Neural progenitor cell (in vitro differentiated cells): ENCODE results near the gene SIL1. TPM values are rescaled to one million over a fixed set of nuclear protein-coding genes. Genes with fewer than 3 reads are reported as not detected.

ENCODE experiments used
- DNase-seq: peaks from one replicate; pipeline ENCODE4 v3.0.0-alpha.2; 2016; ENCODE audit warnings: low spot score
- H2AFZ ChIP-seq: fragments of 200-600 bp; sonication (generic); replicated peaks from 2 replicates; pipeline ENCODE4 v1.6.1; 2016; ENCODE audit warnings: antibody characterized with exemption
- H3F3A ChIP-seq: fragments of 200-600 bp; sonication (generic); 2 replicates; pipeline ENCODE4 v1.6.1; 2016; ENCODE audit warnings: antibody characterized with exemption, low read depth
- H3K27ac ChIP-seq: fragments of 200-600 bp; sonication (generic); 2 replicates; pipeline ENCODE4 v1.5.1; 2016; ENCODE audit warnings: mild to moderate bottlenecking
- H3K27me3 ChIP-seq: fragments of 200-600 bp; sonication (generic); 2 replicates; pipeline ENCODE4 v1.6.1; 2016; ENCODE audit warnings: mild to moderate bottlenecking, moderate library complexity
- H3K36me3 ChIP-seq: fragments of 200-600 bp; sonication (generic); 2 replicates; pipeline ENCODE4 v1.5.1; 2016
- H3K4me1 ChIP-seq: fragments of 200-600 bp; sonication (generic); 2 replicates; pipeline ENCODE4 v1.6.1; 2016; ENCODE audit warnings: mixed run types
- H3K4me2 ChIP-seq: fragments of 200-600 bp; sonication (generic); 2 replicates; pipeline ENCODE4 v1.6.1; 2016
- H3K4me3 ChIP-seq: fragments of 200-600 bp; sonication (generic); 2 replicates; pipeline ENCODE4 v1.5.1; 2016
- H3K79me2 ChIP-seq: fragments of 200-600 bp; sonication (generic); 2 replicates; pipeline ENCODE4 v1.6.1; 2016; ENCODE audit warnings: low read depth
- H3K9ac ChIP-seq: fragments of 200-600 bp; sonication (generic); 2 replicates; pipeline ENCODE4 v1.6.1; 2016
- H3K9me3 ChIP-seq: fragments of 200-600 bp; sonication (generic); 2 replicates; pipeline ENCODE4 v1.5.1; 2016; ENCODE audit warnings: low read depth
- H4K20me1 ChIP-seq: fragments of 200-600 bp; sonication (generic); 2 replicates; pipeline ENCODE4 v1.6.1; 2016; ENCODE audit warnings: low read depth
- H3K27ac Mint-ChIP-seq: 3 replicates; pipeline ENCODE4 v1.8.0; 2021; ENCODE audit warnings: mixed read lengths
- H3K27me3 Mint-ChIP-seq: 2 replicates; pipeline ENCODE4 v1.8.0; 2022; ENCODE audit warnings: low read depth, mild to moderate bottlenecking, inconsistent platforms, moderate library complexity, mixed read lengths; ENCODE audit not compliant: insufficient read depth
- H3K36me3 Mint-ChIP-seq: 3 replicates; pipeline ENCODE4 v1.8.0; 2021; ENCODE audit warnings: mixed read lengths
- H3K4me1 Mint-ChIP-seq: 3 replicates; pipeline ENCODE4 v1.8.0; 2021; ENCODE audit warnings: mixed read lengths
- H3K4me3 Mint-ChIP-seq: 3 replicates; pipeline ENCODE4 v1.8.0; 2021; ENCODE audit warnings: mild to moderate bottlenecking, moderate library complexity, mixed read lengths
- H3K9me3 Mint-ChIP-seq: 3 replicates; pipeline ENCODE4 v1.8.0; 2020; ENCODE audit warnings: mixed read lengths
- EZH2 ChIP-seq: fragments of 200-600 bp; sonication (generic); IDR thresholded peaks from 2 replicates; pipeline ENCODE4 v1.6.1; 2017; ENCODE audit warnings: antibody characterized with exemption, mild to moderate bottlenecking, moderate library complexity
- EZH2phosphoT487 ChIP-seq: fragments of 200-600 bp; sonication (generic); IDR thresholded peaks from 2 replicates; pipeline ENCODE4 v1.6.1; 2017; ENCODE audit warnings: antibody characterized with exemption
- total RNA-seq: library from RNA; depleted of rRNA; stranded (reverse); fragments of >200 nt; gene quantifications from 2 replicates; pipeline ENCODE4 v1.2.3, GENCODE V29; 2015; ENCODE audit warnings: low replicate concordance
- TF ChIP-seq, protein P1 (sequence below): fragments of 200-600 bp; sonication (generic); IDR thresholded peaks from 2 replicates; pipeline ENCODE4 v1.5.1; 2017; ENCODE audit warnings: antibody characterized with exemption, mild to moderate bottlenecking

Gene SIL1
- total RNA-seq, 1 donor from 2014 or later, result 5.5 TPM

- Histone ChIP-seq H4K20me1 (no peaks in the 10 kb centered on the region), H2AFZ (no peak overlapping the region), H3K4me1 (peaks cover 13% of the 10 kb centered on the region), H3K9ac (no peak overlapping the region), H3K27ac (no peak overlapping the region), H3K4me2 (no peak overlapping the region), H3F3A (no peaks in the 10 kb centered on the region), H3K27me3 (no peaks in the 10 kb centered on the region), H3K9me3 (no peaks in the 10 kb centered on the region), H3K36me3 (no peaks in the 10 kb centered on the region), H3K79me2 (no peaks in the 10 kb centered on the region), H3K4me3 (no peak overlapping the region)
- Mint-ChIP-seq H3K27ac (no peak overlapping the region), H3K27me3 (peaks cover 4% of the 10 kb centered on the region), H3K9me3 (no peaks in the 10 kb centered on the region), H3K4me3 (no peak overlapping the region), H3K36me3 (no peaks in the 10 kb centered on the region), H3K4me1 (peaks cover 66% of the 10 kb centered on the region)
- TF ChIP-seq EZH2 (no peak), EZH2phosphoT487 (no peak)
- TF ChIP-seq, protein P1, sequence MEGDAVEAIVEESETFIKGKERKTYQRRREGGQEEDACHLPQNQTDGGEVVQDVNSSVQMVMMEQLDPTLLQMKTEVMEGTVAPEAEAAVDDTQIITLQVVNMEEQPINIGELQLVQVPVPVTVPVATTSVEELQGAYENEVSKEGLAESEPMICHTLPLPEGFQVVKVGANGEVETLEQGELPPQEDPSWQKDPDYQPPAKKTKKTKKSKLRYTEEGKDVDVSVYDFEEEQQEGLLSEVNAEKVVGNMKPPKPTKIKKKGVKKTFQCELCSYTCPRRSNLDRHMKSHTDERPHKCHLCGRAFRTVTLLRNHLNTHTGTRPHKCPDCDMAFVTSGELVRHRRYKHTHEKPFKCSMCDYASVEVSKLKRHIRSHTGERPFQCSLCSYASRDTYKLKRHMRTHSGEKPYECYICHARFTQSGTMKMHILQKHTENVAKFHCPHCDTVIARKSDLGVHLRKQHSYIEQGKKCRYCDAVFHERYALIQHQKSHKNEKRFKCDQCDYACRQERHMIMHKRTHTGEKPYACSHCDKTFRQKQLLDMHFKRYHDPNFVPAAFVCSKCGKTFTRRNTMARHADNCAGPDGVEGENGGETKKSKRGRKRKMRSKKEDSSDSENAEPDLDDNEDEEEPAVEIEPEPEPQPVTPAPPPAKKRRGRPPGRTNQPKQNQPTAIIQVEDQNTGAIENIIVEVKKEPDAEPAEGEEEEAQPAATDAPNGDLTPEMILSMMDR, result no peak
- DNase-seq, result no peak
These were observed 40.6 kb downstream of the SIL1 start for GRCh38 chr5:139157556-139157955.

- Histone ChIP-seq H3K4me3 (no peak overlapping the region), H3K4me2 (no peak overlapping the region), H3K36me3 (no peaks in the 10 kb centered on the region), H4K20me1 (no peaks in the 10 kb centered on the region), H3K79me2 (no peaks in the 10 kb centered on the region), H3K27me3 (no peaks in the 10 kb centered on the region), H3K4me1 (peaks cover 15% of the 10 kb centered on the region), H3K9ac (no peak overlapping the region), H3K27ac (no peak overlapping the region), H2AFZ (no peak overlapping the region), H3F3A (no peaks in the 10 kb centered on the region), H3K9me3 (no peaks in the 10 kb centered on the region)
- no peak for DNase-seq
- H3K36me3 Mint-ChIP-seq, result no peaks in the 10 kb centered on the region
- peaks cover 66% of the 10 kb centered on the region for H3K4me1 Mint-ChIP-seq
- H3K9me3 Mint-ChIP-seq, result no peaks in the 10 kb centered on the region
- no peak overlapping the region for H3K27ac Mint-ChIP-seq
- no peak overlapping the region for H3K4me3 Mint-ChIP-seq
- TF ChIP-seq, protein P1, result no peak
- TF ChIP-seq EZH2, result no peak
- TF ChIP-seq EZH2phosphoT487, result no peak
- peaks cover 4% of the 10 kb centered on the region for H3K27me3 Mint-ChIP-seq
These were observed 41.4 kb downstream of the SIL1 start for GRCh38 chr5:139156814-139157213.

DNA sequence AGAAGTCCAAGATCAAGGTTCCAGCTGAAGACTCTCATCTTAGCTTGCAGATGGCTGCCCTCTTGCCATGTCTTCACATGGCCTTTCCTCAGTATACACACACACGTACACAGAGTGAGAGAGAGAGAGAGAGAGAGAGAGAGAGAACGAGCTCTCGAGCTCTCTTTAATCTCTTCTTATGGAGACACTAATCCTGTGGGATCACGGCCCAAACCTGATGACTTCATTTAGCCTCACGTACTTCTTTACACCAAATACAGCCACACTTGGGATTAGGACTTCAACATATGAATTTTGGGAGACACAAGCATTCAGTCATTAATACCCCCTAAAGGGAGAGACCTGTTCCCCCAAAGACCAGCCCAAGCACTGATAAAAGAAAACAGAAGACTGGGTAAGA is 42.8 kb downstream of the SIL1 start:
- Histone ChIP-seq H4K20me1 (no peaks in the 10 kb centered on the region), H3K27ac (no peak overlapping the region), H3K9ac (no peak overlapping the region), H2AFZ (no peak overlapping the region), H3K36me3 (no peaks in the 10 kb centered on the region), H3K79me2 (no peaks in the 10 kb centered on the region), H3K9me3 (no peaks in the 10 kb centered on the region), H3K4me1 (peaks cover 21% of the 10 kb centered on the region), H3K27me3 (no peaks in the 10 kb centered on the region), H3K4me3 (no peak overlapping the region), H3F3A (no peaks in the 10 kb centered on the region), H3K4me2 (no peak overlapping the region)
- Mint-ChIP-seq H3K27me3 (peaks cover 2% of the 10 kb centered on the region), H3K4me1 (peaks cover 72% of the 10 kb centered on the region), H3K27ac (no peak overlapping the region), H3K4me3 (no peak overlapping the region), H3K9me3 (no peaks in the 10 kb centered on the region), H3K36me3 (no peaks in the 10 kb centered on the region)
- TF ChIP-seq EZH2, result no peak
- TF ChIP-seq, protein P1, result no peak
- no peak for TF ChIP-seq EZH2phosphoT487
- no peak for DNase-seq
